ENCODE results near the gene S1PR1. TPM values are rescaled to one million over a fixed set of nuclear protein-coding genes. Genes with fewer than 3 reads are reported as not detected.
A peak's percentile ranks its signal among the peaks of the same experiment; 100 is the strongest.

S1PR1 gene
- total RNA-seq, 6 experiments from 2014 or later: 9.0 to 14.8 (median 9.3) TPM

GRCh38 chr1:101250222-101250621 is 13.4 kb downstream of the S1PR1 start:
- 72% methylated on average over 3 of the region's 3 CpGs for WGBS (ENCODE audit: insufficient coverage, low coverage, low lambda C conversion rate, missing lambda C conversion rate)
- Histone ChIP-seq H3K4me3 (no peak overlapping the region), H3K27me3 (no peaks in the 10 kb centered on the region), H3K36me3 (no peaks in the 10 kb centered on the region), H3K27ac (no peak overlapping the region), H3K9me3 (no peaks in the 10 kb centered on the region), H3K4me1 (no peaks in the 10 kb centered on the region)
- TF ChIP-seq CTCF (IDR thresholded peaks at IDR 0.05): no peak
- no peak for TF ChIP-seq POLR2A (IDR thresholded peaks at IDR 0.05)
- no peak for DNase-seq
- no peak for ATAC-seq
- intact Hi-C loops (cut with DNase I): no loop called here

GRCh38 chr1:101250656-101251272 is 13.9 kb downstream of the S1PR1 start:
- no peak overlapping the region for H3K27ac ChIP-seq
- no peak for DNase-seq
- H3K36me3 ChIP-seq: no peaks in the 10 kb centered on the region
- no peaks in the 10 kb centered on the region for H3K27me3 ChIP-seq
- no peaks in the 10 kb centered on the region for H3K4me1 ChIP-seq
- 47% methylated on average over 5 of the region's 5 CpGs for WGBS (ENCODE audit: insufficient coverage, low coverage, low lambda C conversion rate, missing lambda C conversion rate)
- peak in 1 of 4 donors; percentile 22 for ATAC-seq
- intact Hi-C loops (cut with DNase I): no loop called here
- no peak for TF ChIP-seq CTCF (IDR thresholded peaks at IDR 0.05)
- TF ChIP-seq POLR2A (IDR thresholded peaks at IDR 0.05): no peak
- no peaks in the 10 kb centered on the region for H3K9me3 ChIP-seq
- no peak overlapping the region for H3K4me3 ChIP-seq

- no peaks in the 10 kb centered on the region for H3K4me1 ChIP-seq
- H3K36me3 ChIP-seq: no peaks in the 10 kb centered on the region
- no peaks in the 10 kb centered on the region for H3K9me3 ChIP-seq
- H3K4me3 ChIP-seq: no peak overlapping the region
- ATAC-seq (no peak), DNase-seq (no peak)
- no peak overlapping the region for H3K27ac ChIP-seq
- intact Hi-C loops (cut with DNase I): no loop called here
- no peaks in the 10 kb centered on the region for H3K27me3 ChIP-seq
- TF ChIP-seq POLR2A (IDR thresholded peaks at IDR 0.05) (no peak), CTCF (IDR thresholded peaks at IDR 0.05) (no peak)
Measured at GRCh38 chr1:101251504-101251903, 14.7 kb downstream of the S1PR1 start.

GRCh38 chr1:101253976-101254674 is 17.3 kb downstream of the S1PR1 start:
- Histone ChIP-seq H3K4me1 (peaks cover 0 to 22% (median 2%) of the 10 kb centered on the region in 4 donors), H3K27me3 (no peaks in the 10 kb centered on the region), H3K9me3 (no peaks in the 10 kb centered on the region), H3K27ac (no peak overlapping the region), H3K4me3 (no peak overlapping the region), H3K36me3 (no peaks in the 10 kb centered on the region)
- WGBS (ENCODE audit: insufficient coverage, low coverage, low lambda C conversion rate, missing lambda C conversion rate): 86% methylated on average over 11 of the region's 11 CpGs
- ATAC-seq: no peak
- no peak for DNase-seq
- intact Hi-C loops (cut with DNase I): no loop called here
- no peak for TF ChIP-seq CTCF (IDR thresholded peaks at IDR 0.05)
- TF ChIP-seq POLR2A (IDR thresholded peaks at IDR 0.05): no peak
